Activated CD4-positive, alpha-beta T cell treated with anti-CD3 and anti-CD28 coated beads, Interleukin-10, Interleukin-2, amounts not matched to agents 100 ng/mL and 50 ng/mL, durations not matched to agents 16 hours and 8 hours (primary cell): ENCODE data around the gene TBC1D2.
"Not testable (repeated sequence)": the region's sequence is repeated elsewhere in the genome, so short reads cannot be mapped to it uniquely, and the experiment has no call there.

Experiments
- DNase-seq: peaks from one replicate; pipeline ENCODE4 v3.0.0-alpha.2; 2020

The TBC1D2 gene

GRCh38 chr9:98185611-98186171, 69.8 kb downstream of the TBC1D2 start:
- no peak for DNase-seq

GRCh38 chr9:98185021-98185567, 70.4 kb downstream of the TBC1D2 start:
- DNase-seq, result no peak

- no peak for DNase-seq
Observed at GRCh38 chr9:98184326-98184725, 71.1 kb downstream of the TBC1D2 start.

DNA sequence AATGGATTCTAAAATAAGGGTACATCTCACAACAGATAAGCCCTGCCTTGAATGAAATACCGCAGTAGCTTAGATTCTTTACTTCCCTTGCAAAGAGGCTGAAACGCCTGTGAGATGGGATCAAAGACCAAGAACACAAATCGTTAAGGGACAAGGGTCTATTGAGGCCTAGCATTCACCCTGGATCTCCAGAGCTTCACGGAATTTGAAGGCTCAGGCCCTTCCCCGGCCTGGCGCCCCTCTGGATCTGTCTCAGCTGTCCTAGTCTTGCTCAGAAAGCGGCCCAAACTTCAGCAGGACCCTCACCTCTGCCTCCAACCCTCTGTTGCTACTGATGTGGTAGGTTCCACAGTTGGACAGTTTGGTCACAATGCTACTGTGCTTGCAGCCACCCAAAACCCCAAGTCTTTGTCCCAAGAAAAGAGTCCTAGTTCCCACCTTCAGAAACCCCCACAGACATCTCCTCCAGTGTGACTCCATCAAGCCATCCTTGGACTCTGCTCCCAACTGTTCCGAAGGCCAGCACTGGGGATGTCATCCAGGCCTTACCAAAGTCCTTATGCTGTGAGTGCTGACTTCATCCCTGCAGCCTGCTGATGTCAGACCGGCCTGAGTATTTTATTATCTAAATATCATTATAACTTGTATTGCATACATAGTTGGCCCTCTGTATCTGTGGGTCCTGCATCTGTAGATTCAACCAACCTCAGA, 72.4 kb downstream of the TBC1D2 start:
- DNase-seq, result no peak

- DNase-seq, result no peak
Observed at GRCh38 chr9:98182069-98182820, 73.2 kb downstream of the TBC1D2 start.

DNA sequence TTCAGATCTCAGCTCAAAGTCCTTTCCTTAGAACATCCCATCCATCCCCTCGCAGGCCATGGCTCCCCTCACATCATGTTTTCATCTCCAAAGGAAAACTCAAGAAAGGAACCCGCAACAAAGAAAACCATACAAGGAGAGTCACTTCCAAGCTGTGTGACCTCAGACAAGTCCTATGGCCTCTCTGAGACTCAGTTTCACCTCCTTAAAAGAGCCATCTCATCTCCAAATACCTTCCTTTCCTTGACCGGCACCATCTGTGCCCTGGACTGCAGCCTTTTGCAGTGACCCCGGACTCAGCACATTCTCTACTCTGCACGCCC, 73.7 kb downstream of the TBC1D2 start:
- no peak for DNase-seq

- no peak for DNase-seq
Observed at GRCh38 chr9:98180996-98181395, 74.5 kb downstream of the TBC1D2 start.

DNA sequence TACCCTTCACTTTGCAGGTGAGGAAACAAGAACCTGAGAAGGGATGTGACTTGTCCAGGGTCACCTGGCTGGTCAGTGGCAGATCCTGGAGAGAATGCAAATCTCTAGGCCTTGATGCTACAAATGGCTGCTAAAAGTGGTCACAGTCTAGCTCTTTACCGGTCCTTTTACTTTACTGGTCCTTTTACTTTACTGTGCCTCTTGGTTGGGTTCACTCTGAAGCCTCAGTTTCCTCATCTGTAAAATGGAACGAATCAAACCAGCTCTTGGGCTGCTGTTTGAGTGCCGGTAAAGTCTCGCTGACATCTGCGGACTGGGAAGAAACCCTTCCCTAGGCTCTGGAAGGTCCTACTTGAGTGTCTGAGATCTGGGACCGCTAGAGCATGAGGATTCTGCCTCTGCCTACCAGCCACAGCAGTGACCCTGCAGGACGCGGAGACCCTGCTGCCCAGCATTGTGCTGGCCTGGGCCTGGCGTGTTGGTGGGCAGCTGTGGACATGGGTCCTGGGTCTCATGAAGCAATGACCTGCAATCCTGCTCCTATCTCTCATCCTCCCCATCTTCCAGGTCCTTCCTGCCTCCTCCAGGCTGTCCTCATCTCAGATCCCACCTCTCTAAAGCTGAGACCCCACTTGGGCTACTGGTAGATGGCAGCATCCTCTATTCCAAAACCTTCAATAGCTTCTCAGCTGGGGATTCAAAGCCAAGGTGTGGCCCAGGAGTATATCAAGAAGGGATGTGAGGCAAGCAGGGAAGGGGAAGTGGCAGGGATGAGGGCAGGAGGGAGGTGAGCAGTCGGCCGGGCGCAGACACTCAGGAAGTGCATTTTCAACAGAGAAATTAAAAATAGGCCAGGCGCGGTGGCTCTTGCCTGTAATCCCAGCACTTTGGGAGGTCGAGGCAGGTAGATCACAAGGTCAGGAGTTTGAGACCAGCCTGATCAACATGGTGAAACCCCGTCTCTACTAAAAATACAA, 76.3 kb downstream of the TBC1D2 start:
- DNase-seq, result no peak

DNA sequence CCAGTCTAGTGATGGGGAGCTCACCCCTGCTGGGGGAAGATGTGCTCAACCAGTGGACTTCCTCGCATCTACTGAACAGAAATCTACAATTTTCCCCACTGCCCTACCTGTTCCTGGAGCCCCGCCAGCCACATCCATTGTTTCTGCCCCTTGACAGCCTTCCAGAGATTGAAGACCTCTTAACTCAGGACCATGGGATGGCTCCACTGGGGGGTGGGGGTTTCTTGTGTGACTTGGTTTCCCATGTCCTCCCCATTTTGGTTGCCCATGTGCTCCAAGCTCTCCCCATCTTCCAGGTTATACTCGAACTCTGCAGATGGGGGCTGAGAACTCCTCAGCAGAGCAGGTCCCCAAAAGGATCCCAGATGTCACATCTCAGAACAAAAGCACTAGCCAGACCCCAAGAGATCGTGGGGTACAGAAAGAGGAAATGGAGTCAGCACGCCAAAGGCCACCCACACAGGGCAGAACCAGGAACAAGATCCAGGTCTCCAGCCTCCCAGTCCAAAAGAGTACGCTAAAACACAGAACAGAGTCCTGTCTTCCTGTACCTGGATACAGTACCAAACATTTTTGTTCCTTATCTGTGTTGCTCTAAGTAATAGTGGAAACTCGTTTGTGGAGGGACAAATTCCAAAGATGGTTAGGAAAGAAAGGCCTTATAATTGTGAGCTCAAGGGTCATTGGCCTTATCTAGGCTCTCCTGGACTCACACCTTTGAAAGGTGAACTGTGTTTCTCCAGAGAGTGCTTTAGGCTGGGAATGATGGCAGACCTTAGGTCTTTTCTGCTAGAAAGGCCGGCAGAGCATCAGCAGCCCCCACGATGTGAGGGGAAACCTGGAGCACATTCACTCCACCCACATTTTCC, 78.8 kb downstream of the TBC1D2 start:
- DNase-seq, result no peak

DNA sequence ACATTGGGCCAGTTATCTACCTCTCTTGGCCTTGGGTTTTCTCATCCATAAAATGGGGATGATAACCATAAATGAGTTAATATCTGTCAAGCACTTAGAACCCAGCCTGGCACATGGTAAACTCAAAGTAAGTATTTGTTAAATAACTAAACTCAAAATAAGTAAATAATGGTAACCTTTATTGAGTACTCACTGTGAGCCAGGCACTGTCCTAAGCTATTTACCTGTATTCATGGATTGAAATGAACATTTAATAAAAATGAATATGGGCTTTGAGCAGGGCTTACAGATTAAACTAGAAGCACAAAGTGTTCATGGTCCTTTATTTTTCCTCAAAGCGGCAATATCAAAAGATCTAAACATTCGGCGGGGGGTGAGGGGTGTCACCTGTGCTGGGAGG, 79.7 kb downstream of the TBC1D2 start:
- no peak for DNase-seq

GRCh38 chr9:98175028-98175569, 80.3 kb downstream of the TBC1D2 start:
- no peak for DNase-seq

GRCh38 chr9:98174502-98174918, 80.9 kb downstream of the TBC1D2 start:
- not testable (repeated sequence) for DNase-seq

DNA sequence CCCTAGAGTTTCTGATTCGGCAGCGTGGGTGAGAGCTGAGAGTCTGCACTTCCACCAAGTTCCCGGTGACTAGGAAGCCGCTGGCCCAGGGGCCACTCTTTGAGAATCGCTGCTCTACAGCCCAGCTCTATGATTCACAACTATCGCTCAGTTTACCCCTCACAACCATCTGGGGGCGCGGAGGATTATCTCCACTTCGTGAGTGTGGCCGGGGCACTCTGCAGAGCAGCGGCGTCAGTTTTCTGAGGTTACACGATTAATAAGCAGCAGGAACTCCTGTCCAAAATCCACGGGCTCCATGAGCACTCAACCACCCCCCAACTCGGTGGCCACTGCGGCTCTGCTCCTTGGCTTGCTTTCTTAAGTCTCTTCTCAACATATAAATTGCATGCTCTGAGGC, 82.3 kb downstream of the TBC1D2 start:
- no peak for DNase-seq

DNA sequence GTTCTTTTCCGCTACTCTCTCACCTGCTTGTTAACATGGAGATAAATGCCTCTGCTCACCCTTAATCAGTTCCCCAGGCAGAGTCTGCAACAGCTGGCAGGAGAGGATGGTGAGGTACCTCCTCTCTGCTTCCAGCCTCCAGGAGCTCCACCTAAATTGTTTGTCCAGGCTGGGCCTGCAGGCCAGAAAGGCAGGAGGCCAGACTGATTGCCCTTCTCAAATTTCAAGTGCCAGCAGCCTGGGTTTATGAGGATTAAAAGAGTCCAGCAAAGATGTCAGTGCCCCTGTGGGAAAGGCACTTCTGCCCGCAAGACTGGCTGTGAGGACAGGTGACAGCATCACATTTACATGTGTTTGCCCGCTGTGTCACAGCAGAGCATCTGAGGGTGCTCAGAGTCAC, 82.8 kb downstream of the TBC1D2 start:
- no peak for DNase-seq

GRCh38 chr9:98171176-98171925, 84.1 kb downstream of the TBC1D2 start:
- no peak for DNase-seq

GRCh38 chr9:98168941-98169488, 86.4 kb downstream of the TBC1D2 start:
- peak; percentile 82 for DNase-seq

DNA sequence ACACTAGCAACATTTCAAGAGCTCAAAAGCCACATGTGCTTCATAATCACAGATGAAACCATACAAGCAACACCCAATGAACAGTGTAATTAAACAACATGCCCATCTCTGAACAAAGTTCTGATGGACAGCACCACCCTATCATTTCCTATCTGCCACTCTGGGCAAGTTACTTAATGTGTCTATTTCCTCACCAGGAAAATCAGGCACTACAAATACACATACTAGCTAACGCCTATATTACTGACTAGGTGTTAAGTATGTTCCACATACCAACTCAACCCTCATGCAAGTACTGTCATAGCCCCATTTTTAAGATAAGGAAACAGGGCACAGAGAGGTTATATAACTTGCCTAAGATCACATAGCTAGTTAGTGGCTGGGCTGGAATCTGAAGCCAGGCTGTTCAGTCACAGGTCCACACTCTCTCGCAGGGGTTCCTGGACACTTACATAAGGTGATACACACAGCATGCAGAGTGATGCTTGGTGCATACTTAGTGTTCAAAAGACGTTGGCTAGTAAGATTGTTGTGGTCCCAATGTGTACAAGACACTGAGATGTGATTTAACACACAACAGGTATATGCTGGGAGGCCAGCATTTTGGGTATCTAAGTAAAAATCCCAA, 87.2 kb downstream of the TBC1D2 start:
- DNase-seq, result no peak

GRCh38 chr9:98164912-98165311, 90.5 kb downstream of the TBC1D2 start:
- no peak for DNase-seq

DNA sequence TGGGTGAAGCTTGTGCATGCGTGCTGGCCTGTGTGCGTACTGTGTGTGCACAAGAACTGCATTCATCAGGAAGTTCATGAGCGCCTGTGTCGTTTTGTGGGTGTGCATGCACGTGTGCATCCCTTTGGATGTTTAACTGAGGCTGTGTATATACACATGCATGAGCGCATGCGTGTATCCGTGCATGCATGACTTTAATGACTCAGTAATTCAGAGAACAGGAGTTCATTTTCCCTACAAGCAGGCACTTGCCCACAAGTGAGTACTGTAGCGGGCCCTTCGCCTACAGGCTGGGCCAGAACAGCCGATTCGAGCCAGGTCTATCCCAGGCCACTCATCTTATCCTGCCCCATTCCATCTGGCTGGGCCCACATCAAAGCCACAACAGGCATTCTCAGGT, 92.8 kb downstream of the TBC1D2 start:
- DNase-seq, result no peak

GRCh38 chr9:98161851-98162250, 93.6 kb downstream of the TBC1D2 start:
- DNase-seq, result no peak
